ENCODE measurements around the gene KRT25. TPM values are rescaled to one million over a fixed set of nuclear protein-coding genes. Genes with fewer than 3 reads are reported as not detected.

The KRT25 gene, protein sequence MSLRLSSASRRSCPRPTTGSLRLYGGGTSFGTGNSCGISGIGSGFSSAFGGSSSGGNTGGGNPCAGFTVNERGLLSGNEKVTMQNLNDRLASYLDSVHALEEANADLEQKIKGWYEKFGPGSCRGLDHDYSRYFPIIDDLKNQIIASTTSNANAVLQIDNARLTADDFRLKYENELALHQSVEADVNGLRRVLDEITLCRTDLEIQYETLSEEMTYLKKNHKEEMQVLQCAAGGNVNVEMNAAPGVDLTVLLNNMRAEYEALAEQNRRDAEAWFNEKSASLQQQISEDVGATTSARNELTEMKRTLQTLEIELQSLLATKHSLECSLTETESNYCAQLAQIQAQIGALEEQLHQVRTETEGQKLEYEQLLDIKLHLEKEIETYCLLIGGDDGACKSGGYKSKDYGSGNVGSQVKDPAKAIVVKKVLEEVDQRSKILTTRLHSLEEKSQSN
- polyA plus RNA-seq = 0.75 TPM
- long read RNA-seq, donor 1 = 0 reads
- long read RNA-seq, donor 2 = 0 reads
- long read RNA-seq, donor 3 = 0 reads
- long read RNA-seq, donor 4 = 0 reads
- long read RNA-seq, donor 5 = 0 reads
- long read RNA-seq, donor 6, partial matches to known transcripts = 5 of 5 reads
- long read RNA-seq, donor 6, other reads (novel, unspliced or antisense) = 0 of 5 reads
- long read RNA-seq, donor 7 = 0 reads
- long read RNA-seq, donor 8 = 0 reads
- long read RNA-seq, donor 9 = 0 reads
- long read RNA-seq, donor 10 = 0 reads
- long read RNA-seq, donor 11 = 0 reads

DNA sequence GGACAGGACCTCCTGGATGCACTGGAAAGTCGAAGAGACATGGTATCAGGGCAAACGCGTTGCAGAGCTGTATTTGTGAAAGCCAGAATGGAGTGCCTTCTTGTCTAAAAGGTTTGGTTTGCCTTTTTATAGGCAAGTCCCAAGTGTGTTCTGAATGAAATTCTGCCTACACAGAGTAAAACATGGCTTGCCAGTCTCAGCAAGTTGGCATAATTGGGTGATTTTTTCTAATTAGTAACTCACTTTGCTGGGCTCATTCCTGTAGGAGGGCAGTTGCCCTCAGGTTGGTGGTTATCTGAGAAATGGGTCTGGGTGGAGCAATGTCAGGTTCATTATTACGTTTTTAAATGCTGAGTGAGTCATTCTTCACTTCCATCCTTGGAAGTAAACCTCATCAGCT, at the start of gene KRT25:
KRT25 (minus strand) TSS at position 101 of the 400 bp plus-strand sequence; CDS start at position 41, 60 bp downstream.
- H3K4me3 ChIP-seq (ENCODE audit: low read length) = no peak within 1 kb of the TSS
- no peaks in the 10 kb centered on the region for H3K36me3 ChIP-seq (ENCODE audit: control insufficient read depth, insufficient read depth, low read length)
- DNase-seq = no peak
- no peak within 1 kb of the TSS for H3K27ac ChIP-seq (ENCODE audit: low read length)
- peaks cover 6% of the 10 kb centered on the region for H3K9me3 ChIP-seq (ENCODE audit: control insufficient read depth, low read depth, low read length)
- WGBS (ENCODE audit: insufficient coverage, low lambda C conversion rate) = no CpG with 5 or more reads among the region's 4 CpGs
- peaks cover 8% of the 10 kb centered on the region for H3K27me3 ChIP-seq (ENCODE audit: control insufficient read depth, insufficient read depth, low read length)
- no peaks in the 10 kb centered on the region for H3K4me1 ChIP-seq (ENCODE audit: control insufficient read depth, insufficient read depth, low read length)

DNA sequence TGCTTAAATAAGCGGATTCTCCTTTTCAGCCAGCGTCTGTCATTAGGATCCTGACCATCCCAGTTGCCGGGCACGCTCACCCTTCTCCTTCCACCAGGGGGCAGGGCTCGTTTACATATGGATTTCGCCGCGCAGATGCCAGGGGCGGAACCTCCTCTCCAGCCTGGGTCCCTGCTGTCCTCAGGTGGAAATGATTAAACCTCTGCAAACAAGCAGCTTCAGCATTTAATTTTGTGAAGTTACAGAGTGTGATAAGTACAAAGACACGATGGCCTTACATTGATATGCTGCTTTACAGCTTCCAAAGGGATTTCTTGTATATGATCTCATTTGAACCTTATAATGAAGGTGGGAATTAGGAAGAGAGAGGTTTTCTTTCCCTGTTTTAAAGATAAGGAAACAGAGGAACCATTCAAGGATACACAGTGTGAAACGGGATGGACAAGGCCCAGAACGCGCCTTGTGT, 48.5 kb upstream of the KRT25 start:
- Histone ChIP-seq H3K9me3 (ENCODE audit: control insufficient read depth, low read depth, low read length) (no peaks in the 10 kb centered on the region), H3K27me3 (ENCODE audit: control insufficient read depth, insufficient read depth, low read length) (peaks cover 39% of the 10 kb centered on the region), H3K36me3 (ENCODE audit: control insufficient read depth, insufficient read depth, low read length) (no peaks in the 10 kb centered on the region), H3K4me3 (ENCODE audit: low read length) (no peak overlapping the region), H3K27ac (ENCODE audit: low read length) (no peak overlapping the region), H3K4me1 (ENCODE audit: control insufficient read depth, insufficient read depth, low read length) (no peaks in the 10 kb centered on the region)
- DNase-seq = peak; percentile 72 to 79
- no CpG with 5 or more reads among the region's 13 CpGs for WGBS (ENCODE audit: insufficient coverage, low lambda C conversion rate)

DNA sequence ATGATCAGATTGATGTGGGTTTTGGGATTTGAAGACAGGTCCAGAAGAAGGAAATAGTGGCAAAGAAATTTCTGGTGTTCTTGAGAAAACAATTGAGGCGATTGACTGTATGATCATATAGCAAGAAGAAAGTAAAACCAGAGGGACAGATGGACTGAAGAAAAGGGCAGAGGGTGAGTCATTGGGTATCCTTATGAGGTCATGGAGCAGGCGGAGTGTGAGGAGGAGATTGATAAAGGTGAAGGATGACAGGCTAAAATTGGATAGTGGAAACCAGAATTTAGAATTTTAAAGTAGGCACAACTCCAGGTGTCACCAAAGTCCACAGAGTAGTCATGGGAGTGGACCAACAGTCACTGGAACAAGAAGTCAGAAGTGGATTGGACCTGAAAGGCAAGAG, 46.0 kb upstream of the KRT25 start:
- 64% methylated on average over 2 of the region's 2 CpGs for WGBS (ENCODE audit: insufficient coverage, low lambda C conversion rate)
- Histone ChIP-seq H3K4me3 (ENCODE audit: low read length) (no peak overlapping the region), H3K27ac (ENCODE audit: low read length) (no peak overlapping the region), H3K27me3 (ENCODE audit: control insufficient read depth, insufficient read depth, low read length) (peaks cover 35% of the 10 kb centered on the region), H3K4me1 (ENCODE audit: control insufficient read depth, insufficient read depth, low read length) (no peaks in the 10 kb centered on the region), H3K9me3 (ENCODE audit: control insufficient read depth, low read depth, low read length) (no peaks in the 10 kb centered on the region), H3K36me3 (ENCODE audit: control insufficient read depth, insufficient read depth, low read length) (no peaks in the 10 kb centered on the region)
- DNase-seq = no peak

DNA sequence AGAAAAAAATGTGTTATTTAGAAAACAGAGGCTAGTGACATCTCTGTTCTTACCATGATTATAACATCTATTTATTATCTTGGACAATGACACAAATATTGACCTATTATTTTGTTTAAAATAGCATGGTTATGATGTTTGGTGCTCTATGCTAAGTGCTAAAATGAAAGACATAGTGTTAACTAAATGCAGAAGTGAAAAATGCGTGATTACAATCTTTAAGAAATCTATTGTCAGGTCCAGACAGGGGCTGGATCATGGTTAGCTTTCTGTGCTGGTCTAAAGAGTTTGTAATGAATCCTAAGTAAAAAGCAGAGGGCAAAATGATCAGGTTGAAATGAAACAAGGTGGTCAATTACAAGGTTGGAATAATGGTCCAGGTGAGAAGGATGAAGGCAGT, 45.2 kb upstream of the KRT25 start:
- H3K27me3 ChIP-seq (ENCODE audit: control insufficient read depth, insufficient read depth, low read length) = peaks cover 35% of the 10 kb centered on the region
- WGBS (ENCODE audit: insufficient coverage, low lambda C conversion rate) = 75% methylated on average over 1 of the region's 1 CpG
- no peak overlapping the region for H3K27ac ChIP-seq (ENCODE audit: low read length)

DNA sequence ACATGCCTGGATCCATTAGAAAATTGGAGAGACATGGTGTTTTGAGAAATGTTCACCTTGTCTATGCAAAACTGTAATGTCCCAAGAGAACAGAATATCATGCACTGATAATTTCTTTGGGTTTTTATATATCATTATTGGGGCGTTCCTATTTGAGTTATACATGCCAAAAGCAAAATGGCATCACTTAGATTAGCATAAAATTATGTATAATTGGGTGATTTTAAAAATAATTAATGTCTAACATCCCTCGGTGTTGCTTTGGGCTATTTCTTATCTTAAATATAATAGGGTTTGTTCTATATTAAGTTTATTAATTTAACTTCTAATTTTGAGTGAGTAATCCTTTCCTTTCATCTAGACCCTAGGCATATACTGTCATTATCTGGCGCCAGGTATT, 44.7 kb upstream of the KRT25 start, which contains the start of gene KRT28:
KRT28 (minus strand) TSS at position 101 of the 400 bp plus-strand sequence; CDS start at position 35, 66 bp downstream.
- DNase-seq = no peak
- no peak within 1 kb of the TSS for H3K27ac ChIP-seq (ENCODE audit: low read length)
- no peaks in the 10 kb centered on the region for H3K4me1 ChIP-seq (ENCODE audit: control insufficient read depth, insufficient read depth, low read length)
- H3K9me3 ChIP-seq (ENCODE audit: control insufficient read depth, low read depth, low read length) = no peaks in the 10 kb centered on the region
- no peak within 1 kb of the TSS for H3K4me3 ChIP-seq (ENCODE audit: low read length)
- H3K27me3 ChIP-seq (ENCODE audit: control insufficient read depth, insufficient read depth, low read length) = peaks cover 34% of the 10 kb centered on the region
- WGBS (ENCODE audit: insufficient coverage, low lambda C conversion rate) = 100% methylated on average over 1 of the region's 3 CpGs
- H3K36me3 ChIP-seq (ENCODE audit: control insufficient read depth, insufficient read depth, low read length) = no peaks in the 10 kb centered on the region

More for the DNA sequence above, 45.2 kb upstream of the KRT25 start:
- H3K4me1 ChIP-seq (ENCODE audit: control insufficient read depth, insufficient read depth, low read length) = no peaks in the 10 kb centered on the region
- no peaks in the 10 kb centered on the region for H3K9me3 ChIP-seq (ENCODE audit: control insufficient read depth, low read depth, low read length)
- H3K4me3 ChIP-seq (ENCODE audit: low read length) = no peak overlapping the region
- H3K36me3 ChIP-seq (ENCODE audit: control insufficient read depth, insufficient read depth, low read length) = no peaks in the 10 kb centered on the region
- no peak for DNase-seq

DNA sequence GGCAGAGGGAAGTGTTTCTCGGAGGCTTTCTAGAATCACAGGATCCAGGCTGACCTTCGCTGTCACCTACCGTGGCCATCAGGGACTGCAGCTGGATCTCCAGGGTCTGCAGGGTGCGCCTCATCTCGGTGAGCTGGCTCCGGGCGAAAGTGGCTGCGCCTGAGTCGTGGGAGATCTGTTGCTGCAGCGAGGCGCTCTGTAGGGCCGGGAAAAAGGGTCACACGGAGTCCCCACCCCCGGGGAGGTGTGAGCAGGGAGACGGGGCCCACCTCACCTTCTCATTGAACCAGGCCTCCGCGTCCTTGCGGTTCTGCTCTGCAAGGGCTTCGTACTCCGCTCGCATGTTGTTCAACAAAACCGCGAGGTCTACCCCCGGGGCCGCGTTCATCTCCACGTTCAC, 41.7 kb upstream of the KRT25 start:
- Histone ChIP-seq H3K4me3 (ENCODE audit: low read length) (no peak overlapping the region), H3K27ac (ENCODE audit: low read length) (no peak overlapping the region), H3K36me3 (ENCODE audit: control insufficient read depth, insufficient read depth, low read length) (no peaks in the 10 kb centered on the region), H3K4me1 (ENCODE audit: control insufficient read depth, insufficient read depth, low read length) (no peaks in the 10 kb centered on the region), H3K9me3 (ENCODE audit: control insufficient read depth, low read depth, low read length) (no peaks in the 10 kb centered on the region), H3K27me3 (ENCODE audit: control insufficient read depth, insufficient read depth, low read length) (peaks cover 38% of the 10 kb centered on the region)
- WGBS (ENCODE audit: insufficient coverage, low lambda C conversion rate) = no CpG with 5 or more reads among the region's 27 CpGs
- no peak for DNase-seq

DNA sequence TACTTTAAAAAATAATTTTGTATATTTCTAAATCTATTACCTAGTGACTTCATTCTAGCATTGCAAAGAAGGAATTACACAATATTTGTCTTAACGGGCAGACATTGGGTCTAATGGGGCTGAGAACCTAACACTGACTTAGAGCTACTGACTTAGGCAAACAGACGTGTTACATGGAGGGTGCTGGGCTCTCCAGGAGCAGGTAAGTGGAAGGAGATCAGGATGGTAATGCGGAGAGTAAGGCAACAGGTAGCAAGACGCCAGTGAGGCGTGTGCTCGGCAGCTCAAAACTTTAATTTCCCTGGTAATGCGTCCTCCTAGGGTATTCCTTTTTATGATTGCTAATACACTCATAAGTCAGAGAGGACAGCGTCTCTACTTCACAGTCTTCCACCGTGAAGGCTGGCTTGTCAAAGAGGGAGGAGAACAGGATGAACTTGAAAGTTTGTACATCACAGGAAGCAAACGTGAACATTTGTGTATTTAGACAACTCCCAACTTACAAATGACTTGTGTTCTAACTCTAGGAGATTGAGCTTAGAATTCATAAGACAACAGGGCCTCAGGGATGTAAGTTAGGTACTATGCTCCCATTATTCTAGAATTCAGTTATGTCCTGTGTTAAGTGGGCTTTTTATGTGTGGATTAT, 40.0 kb upstream of the KRT25 start:
- no peak overlapping the region for H3K27ac ChIP-seq (ENCODE audit: low read length)
- no peaks in the 10 kb centered on the region for H3K9me3 ChIP-seq (ENCODE audit: control insufficient read depth, low read depth, low read length)
- peaks cover 31% of the 10 kb centered on the region for H3K27me3 ChIP-seq (ENCODE audit: control insufficient read depth, insufficient read depth, low read length)
- no peak for DNase-seq
- no peaks in the 10 kb centered on the region for H3K36me3 ChIP-seq (ENCODE audit: control insufficient read depth, insufficient read depth, low read length)
- WGBS (ENCODE audit: insufficient coverage, low lambda C conversion rate) = 92% methylated on average over 2 of the region's 10 CpGs
- H3K4me1 ChIP-seq (ENCODE audit: control insufficient read depth, insufficient read depth, low read length) = no peaks in the 10 kb centered on the region
- no peak overlapping the region for H3K4me3 ChIP-seq (ENCODE audit: low read length)

DNA sequence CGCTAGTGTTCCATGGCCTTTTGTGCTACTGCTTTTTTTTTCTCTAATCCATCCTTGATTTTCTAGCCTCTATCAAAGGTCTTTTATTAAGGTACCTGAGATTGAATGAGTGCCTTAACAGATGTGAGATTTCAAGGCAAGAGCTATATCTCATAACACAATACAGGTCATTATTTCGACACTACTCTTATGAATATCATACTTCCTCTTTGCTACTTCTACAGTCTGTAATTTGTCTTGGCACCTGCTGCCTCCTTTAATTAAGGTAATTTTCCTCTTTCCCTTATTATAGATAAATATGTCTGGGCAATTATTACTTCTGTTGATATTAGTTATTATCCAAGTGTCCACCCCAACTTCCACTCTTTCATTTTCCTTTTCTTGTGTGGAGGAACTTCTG, 39.3 kb upstream of the KRT25 start:
- H3K27me3 ChIP-seq (ENCODE audit: control insufficient read depth, insufficient read depth, low read length) = peaks cover 28% of the 10 kb centered on the region
- H3K4me3 ChIP-seq (ENCODE audit: low read length) = no peak overlapping the region
- DNase-seq = no peak
- 100% methylated on average over 1 of the region's 2 CpGs for WGBS (ENCODE audit: insufficient coverage, low lambda C conversion rate)
- no peaks in the 10 kb centered on the region for H3K4me1 ChIP-seq (ENCODE audit: control insufficient read depth, insufficient read depth, low read length)
- no peaks in the 10 kb centered on the region for H3K36me3 ChIP-seq (ENCODE audit: control insufficient read depth, insufficient read depth, low read length)
- H3K9me3 ChIP-seq (ENCODE audit: control insufficient read depth, low read depth, low read length) = no peaks in the 10 kb centered on the region
- no peak overlapping the region for H3K27ac ChIP-seq (ENCODE audit: low read length)

DNA sequence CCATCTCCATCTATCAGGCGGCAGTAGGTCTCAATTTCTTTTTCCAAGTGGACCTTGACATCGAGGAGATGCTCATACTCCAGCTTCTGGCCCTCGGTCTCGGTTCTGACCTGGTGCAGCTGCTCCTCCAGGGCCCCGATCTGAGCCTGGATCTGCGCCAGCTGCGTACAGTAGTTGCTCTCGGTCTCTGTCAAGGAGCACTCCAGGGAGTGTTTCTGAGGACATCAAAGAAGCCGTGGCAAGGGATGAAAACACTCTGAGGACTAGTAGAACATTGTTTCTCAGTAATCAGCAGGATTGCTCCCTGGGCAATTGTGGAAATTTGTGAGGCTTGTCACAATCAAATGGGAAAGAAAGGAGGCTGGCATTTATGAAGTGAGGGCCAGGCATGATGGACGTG, 38.7 kb upstream of the KRT25 start:
- no peak overlapping the region for H3K27ac ChIP-seq (ENCODE audit: low read length)
- peaks cover 27% of the 10 kb centered on the region for H3K27me3 ChIP-seq (ENCODE audit: control insufficient read depth, insufficient read depth, low read length)
- H3K4me1 ChIP-seq (ENCODE audit: control insufficient read depth, insufficient read depth, low read length) = no peaks in the 10 kb centered on the region
- 83% methylated on average over 1 of the region's 10 CpGs for WGBS (ENCODE audit: insufficient coverage, low lambda C conversion rate)
- DNase-seq = no peak
- H3K36me3 ChIP-seq (ENCODE audit: control insufficient read depth, insufficient read depth, low read length) = no peaks in the 10 kb centered on the region
- H3K9me3 ChIP-seq (ENCODE audit: control insufficient read depth, low read depth, low read length) = no peaks in the 10 kb centered on the region
- no peak overlapping the region for H3K4me3 ChIP-seq (ENCODE audit: low read length)

DNA sequence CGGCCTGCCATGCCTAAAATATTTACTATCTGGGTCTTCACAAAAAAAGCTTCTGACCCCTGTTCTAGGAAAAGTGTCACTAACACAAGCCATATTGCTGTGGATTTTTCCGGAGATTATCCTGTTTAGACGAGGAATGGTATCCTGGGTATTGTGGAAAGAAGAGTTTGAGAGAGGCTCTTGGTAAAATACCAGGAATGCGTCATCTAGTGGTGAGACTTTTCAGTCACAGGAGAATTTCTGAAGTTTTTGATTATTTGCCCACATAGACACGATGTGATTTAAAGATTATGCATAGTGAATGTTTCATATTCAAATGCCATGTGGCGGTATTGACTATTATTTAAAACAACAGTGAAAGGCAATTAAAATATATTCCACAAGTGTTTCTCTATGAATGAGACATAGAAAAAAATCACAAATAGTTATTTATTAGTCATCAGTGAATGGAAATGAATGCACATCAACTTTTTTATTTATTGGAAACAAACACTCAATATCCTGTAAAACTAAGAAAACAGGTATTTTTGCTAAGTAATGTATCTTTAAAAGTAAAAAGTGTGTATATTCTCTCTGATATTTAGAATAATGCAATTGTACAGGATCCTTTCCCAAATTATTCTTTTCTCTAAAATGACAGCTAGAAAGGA, 36.8 kb upstream of the KRT25 start:
- Histone ChIP-seq H3K9me3 (ENCODE audit: control insufficient read depth, low read depth, low read length) (no peaks in the 10 kb centered on the region), H3K27ac (ENCODE audit: low read length) (no peak overlapping the region), H3K4me1 (ENCODE audit: control insufficient read depth, insufficient read depth, low read length) (no peaks in the 10 kb centered on the region), H3K36me3 (ENCODE audit: control insufficient read depth, insufficient read depth, low read length) (no peaks in the 10 kb centered on the region), H3K4me3 (ENCODE audit: low read length) (no peak overlapping the region), H3K27me3 (ENCODE audit: control insufficient read depth, insufficient read depth, low read length) (peaks cover 22% of the 10 kb centered on the region)
- DNase-seq = peak in 1 of 2 donors; percentile 20
- WGBS (ENCODE audit: insufficient coverage, low lambda C conversion rate) = 63% methylated on average over 2 of the region's 6 CpGs

All from large intestine (tissue), 12 donors.